Activated B cell treated with CpG ODN at 0.5 μM for 24 hours (primary cell): ENCODE data around the gene NEDD9. TPM values are rescaled to one million over a fixed set of nuclear protein-coding genes. Genes with fewer than 3 reads are reported as not detected.

Experiments used
- ATAC-seq: fragments of 200-7000 bp; cut with Tn5 transposase; one replicate; pipeline ENCODE4 v1.10.0; 2021; ENCODE audit warnings: low read depth, mild to moderate bottlenecking, moderate library complexity
- CTCF ChIA-PET: fragments of 350-600 bp; sonication (Branson Sonifier 250); formaldehyde crosslinking; loops from one replicate; lab custom pipeline; 2021; ENCODE audit warnings: antibody characterized with exemption; lab: Charles Lee
- POLR2A ChIA-PET: fragments of 350-600 bp; sonication (Branson Sonifier 250); formaldehyde crosslinking; loops from one replicate; lab custom pipeline; 2021; ENCODE audit warnings: antibody characterized with exemption; lab: Charles Lee
- DNase-seq: peaks from one replicate; pipeline ENCODE4 v3.0.0; 2022
- H3K27ac Mint-ChIP-seq: one replicate; pipeline ENCODE4 v1.8.0; 2020; ENCODE audit warnings: mixed read lengths
- H3K27me3 Mint-ChIP-seq: one replicate; pipeline ENCODE4 v1.8.0; 2021; ENCODE audit warnings: mixed read lengths
- H3K36me3 Mint-ChIP-seq: one replicate; pipeline ENCODE4 v1.8.0; 2021; ENCODE audit warnings: low read depth, mixed read lengths
- H3K4me1 Mint-ChIP-seq: one replicate; pipeline ENCODE4 v1.8.0; 2021; ENCODE audit warnings: mixed read lengths
- H3K4me3 Mint-ChIP-seq: one replicate; pipeline ENCODE4 v1.8.0; 2020; ENCODE audit warnings: mild to moderate bottlenecking, mixed read lengths
- H3K9me3 Mint-ChIP-seq: one replicate; pipeline ENCODE4 v1.8.0; 2020; ENCODE audit warnings: mixed read lengths
- CTCF ChIP-seq: fragments of 200-600 bp; IDR thresholded peaks from one replicate; pipeline ENCODE4 v1.8.0; 2022; ENCODE audit warnings: antibody characterized with exemption, mild to moderate bottlenecking
- intact Hi-C: fragments of 100-400 bp; cut with micrococcal nuclease; formaldehyde crosslinking; loops from one replicate; pipeline ENCODE4 v1.15.1; 2024
- total RNA-seq: library from RNA; stranded (reverse); gene quantifications from 2 replicates; pipeline ENCODE4 v1.2.3, GENCODE V29; 2022

Gene NEDD9
- total RNA-seq, 1 donor from 2014 or later = 61.9 TPM

- no peaks in the 10 kb centered on the region for H3K9me3 Mint-ChIP-seq
- ATAC-seq (no peak), DNase-seq (no peak)
- H3K36me3 Mint-ChIP-seq = peaks cover 10% of the 10 kb centered on the region
- intact Hi-C loops = loop anchor here (1.0 to 10.0 kb wide), 9 partner anchors 46 to 397 kb away; partner anchors contain the start of genes MAK and TMEM170B
- peaks cover 45% of the 10 kb centered on the region for H3K4me1 Mint-ChIP-seq
- no peak for TF ChIP-seq CTCF
- peak overlapping the region; percentile 94 for H3K27ac Mint-ChIP-seq
- POLR2A ChIA-PET = interaction anchor here (1.0 to 2.5 kb wide), 7 partner anchors 9 to 261 kb away, joined by 3 to 13 read pairs (median 4); no protein-coding TSS in a partner anchor
- H3K27me3 Mint-ChIP-seq = no peaks in the 10 kb centered on the region
- CTCF ChIA-PET = interaction anchor here (1.0 to 1.2 kb wide), 2 partner anchors 264 to 265 kb away, joined by 4 read pairs; no protein-coding TSS in a partner anchor
- peak overlapping the region; percentile 95 for H3K4me3 Mint-ChIP-seq
These were observed 790 bp downstream of the NEDD9 start for GRCh38 chr6:11231564-11232192.

- H3K27ac Mint-ChIP-seq = no peak overlapping the region
- peaks cover 10% of the 10 kb centered on the region for H3K36me3 Mint-ChIP-seq
- H3K4me3 Mint-ChIP-seq = peak overlapping the region; percentile 24
- POLR2A ChIA-PET = interaction anchor here (0.6 to 2.5 kb wide), 2 partner anchors 8 to 94 kb away, joined by 3 to 13 read pairs; no protein-coding TSS in a partner anchor
- peaks cover 40% of the 10 kb centered on the region for H3K4me1 Mint-ChIP-seq
- no peak for ATAC-seq
- no peaks in the 10 kb centered on the region for H3K27me3 Mint-ChIP-seq
- intact Hi-C loops = loop anchor here (5.0 to 10.0 kb wide), 2 partner anchors 91 to 396 kb away; partner anchors contain the start of gene MAK
- CTCF ChIA-PET = no interaction called here
- no peak for DNase-seq
- no peaks in the 10 kb centered on the region for H3K9me3 Mint-ChIP-seq
- no peak for TF ChIP-seq CTCF
These were observed 1.4 kb downstream of the NEDD9 start for GRCh38 chr6:11231108-11231463.

GRCh38 chr6:11230158-11231107 is 2.0 kb downstream of the NEDD9 start:
- H3K36me3 Mint-ChIP-seq = peaks cover 11% of the 10 kb centered on the region
- DNase-seq (no peak), ATAC-seq (no peak)
- no peak for TF ChIP-seq CTCF
- no peak overlapping the region for H3K27ac Mint-ChIP-seq
- ChIA-PET POLR2A (interaction anchor here (0.6 kb wide), 1 partner anchor 94 kb away, joined by 3 read pairs; no protein-coding TSS in a partner anchor), CTCF (no interaction called here)
- intact Hi-C loops = loop anchor here (5.0 to 10.0 kb wide), 2 partner anchors 92 to 396 kb away; partner anchors contain the start of gene MAK
- no peaks in the 10 kb centered on the region for H3K27me3 Mint-ChIP-seq
- H3K4me3 Mint-ChIP-seq = no peak overlapping the region
- peaks cover 42% of the 10 kb centered on the region for H3K4me1 Mint-ChIP-seq
- no peaks in the 10 kb centered on the region for H3K9me3 Mint-ChIP-seq

- H3K9me3 Mint-ChIP-seq = no peaks in the 10 kb centered on the region
These were observed 2.8 kb downstream of the NEDD9 start for GRCh38 chr6:11229655-11230046.

More at GRCh38 chr6:11229655-11230046, 2.8 kb downstream of the NEDD9 start:
- ATAC-seq (no peak), DNase-seq (no peak)
- intact Hi-C loops = loop anchor here (5.0 to 10.0 kb wide), 2 partner anchors 93 to 395 kb away; partner anchors contain the start of gene MAK
- Mint-ChIP-seq H3K4me1 (peaks cover 49% of the 10 kb centered on the region), H3K27ac (no peak overlapping the region), H3K36me3 (peaks cover 15% of the 10 kb centered on the region), H3K4me3 (no peak overlapping the region), H3K27me3 (no peaks in the 10 kb centered on the region)
- ChIA-PET POLR2A (no interaction called here), CTCF (no interaction called here)
- TF ChIP-seq CTCF = no peak
